Stimulated activated CD4-positive, alpha-beta T cell treated with anti-CD3 and anti-CD28 coated beads, Interleukin-4, amount 100 ng/mL, for 1 hour (primary cell): ENCODE results near the gene IFT122.
"Not testable (repeated sequence)": the region's sequence is repeated elsewhere in the genome, so short reads cannot be mapped to it uniquely, and the experiment has no call there.

Source experiments
- DNase-seq: peaks from one replicate; pipeline ENCODE4 v3.0.0-alpha.2; 2020

Gene IFT122

DNA sequence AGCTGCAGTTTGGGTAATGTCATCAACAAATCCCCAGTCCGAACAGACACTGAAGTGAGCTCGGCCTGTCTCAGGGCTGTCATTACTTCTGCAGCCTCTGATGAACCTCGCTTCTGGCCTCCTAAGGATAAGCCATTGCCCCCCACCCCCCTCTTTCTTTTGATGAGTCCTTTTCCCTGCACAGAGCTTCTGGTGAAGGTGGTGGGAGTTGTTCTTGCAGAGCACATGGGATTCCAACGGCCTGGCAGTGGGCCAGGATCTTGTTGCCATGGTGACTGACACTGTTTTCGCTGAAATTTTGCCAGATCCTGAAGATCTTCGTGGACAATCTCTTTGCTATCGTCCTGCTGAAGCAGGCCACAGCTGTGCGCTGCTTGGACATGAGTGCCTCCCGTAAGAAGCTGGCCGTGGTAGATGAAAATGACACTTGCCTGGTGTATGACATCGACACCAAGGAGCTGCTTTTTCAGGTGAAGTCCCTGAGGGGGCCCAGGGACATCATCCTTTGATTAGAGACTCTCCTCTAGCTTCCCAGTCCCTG, 41.3 kb downstream of the IFT122 start:
- not testable (repeated sequence) for DNase-seq

DNA sequence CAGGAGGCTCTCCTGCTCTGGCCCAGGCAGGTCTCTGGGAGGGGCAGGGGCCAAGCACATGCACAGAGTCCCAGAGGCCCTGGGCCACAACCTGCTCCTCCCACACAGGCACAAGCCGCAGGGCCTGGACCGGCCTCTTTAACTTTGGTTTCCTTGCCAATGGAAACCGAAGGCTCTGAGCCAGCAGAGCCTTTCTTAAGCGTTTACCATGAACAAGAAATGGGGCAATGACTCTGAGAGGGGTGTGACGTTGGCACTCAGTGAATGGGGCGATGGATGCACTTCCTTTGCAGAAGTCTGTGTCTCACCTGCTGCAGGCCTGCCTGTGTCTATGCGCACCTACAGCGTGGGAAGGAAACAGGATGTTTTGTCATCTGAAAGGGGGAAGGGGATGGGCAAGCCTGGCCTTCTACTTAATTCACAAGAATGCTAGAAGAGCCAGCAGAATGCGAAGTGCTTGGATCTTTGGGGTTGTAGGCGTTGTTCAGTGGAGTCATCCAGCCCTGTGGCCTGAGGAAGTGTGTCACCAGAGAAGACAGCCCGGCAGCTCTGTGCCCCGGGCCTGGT, 41.8 kb downstream of the IFT122 start:
- peak; percentile 23 for DNase-seq

DNA sequence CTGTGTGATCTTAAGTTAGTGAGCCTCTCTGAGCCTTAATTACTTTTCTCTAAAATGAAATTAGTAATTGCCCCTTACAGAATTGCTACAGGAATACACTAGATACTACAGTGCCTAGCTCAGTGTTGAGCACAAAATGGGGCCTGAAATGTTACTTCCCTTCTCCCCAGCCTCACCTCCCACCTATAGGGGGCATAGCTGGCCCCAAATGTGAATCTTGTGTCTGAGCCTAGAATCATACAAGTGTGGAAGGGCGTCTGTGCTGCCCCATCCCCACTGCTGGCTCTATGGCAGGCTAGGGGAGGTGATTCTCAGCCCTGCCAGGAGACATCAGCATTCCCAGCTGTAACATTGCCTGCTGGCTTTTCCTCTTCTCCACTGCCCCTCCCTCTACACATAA, 42.7 kb downstream of the IFT122 start:
- no peak for DNase-seq

DNA sequence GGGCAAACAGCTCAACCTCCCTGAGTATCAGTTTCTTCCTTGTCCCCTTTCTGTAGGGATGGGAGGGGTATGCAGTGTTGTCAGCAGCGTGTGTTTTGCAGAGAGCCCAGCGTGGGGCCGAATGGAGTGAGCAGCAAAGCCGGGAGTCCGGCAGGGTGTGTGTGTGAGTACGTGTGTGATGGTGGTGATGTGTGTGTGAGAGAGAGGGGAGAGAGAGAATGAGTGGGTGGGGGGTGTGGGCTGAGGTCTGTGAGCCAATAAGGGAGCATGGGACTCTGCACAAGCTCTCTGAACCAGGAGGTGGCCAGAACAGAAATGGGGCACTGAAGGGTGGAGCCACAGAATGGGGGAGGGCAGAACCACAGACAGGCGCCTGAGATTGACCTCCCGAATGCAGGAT, 43.8 kb downstream of the IFT122 start:
- DNase-seq, result no peak

DNA sequence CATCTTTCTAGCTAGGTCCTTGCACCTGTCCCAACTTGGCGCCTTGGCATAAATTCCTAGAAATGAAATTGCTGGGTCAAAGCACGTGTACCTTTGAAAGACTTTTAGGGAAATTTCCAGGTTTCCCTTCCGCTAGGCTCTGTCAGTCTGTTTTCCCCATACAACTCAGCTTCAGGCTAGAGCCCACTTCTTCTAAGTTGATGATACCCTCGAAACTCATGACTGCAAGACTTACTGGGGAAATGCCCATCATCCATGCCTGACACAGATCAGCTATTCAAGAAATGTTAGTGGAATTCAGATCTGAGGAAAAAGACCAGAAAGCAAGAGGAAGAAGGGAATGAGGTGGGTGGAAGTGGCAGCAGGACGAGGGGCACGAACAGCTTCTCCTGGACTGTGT, 45.1 kb downstream of the IFT122 start:
- DNase-seq, result not testable (repeated sequence)

DNA sequence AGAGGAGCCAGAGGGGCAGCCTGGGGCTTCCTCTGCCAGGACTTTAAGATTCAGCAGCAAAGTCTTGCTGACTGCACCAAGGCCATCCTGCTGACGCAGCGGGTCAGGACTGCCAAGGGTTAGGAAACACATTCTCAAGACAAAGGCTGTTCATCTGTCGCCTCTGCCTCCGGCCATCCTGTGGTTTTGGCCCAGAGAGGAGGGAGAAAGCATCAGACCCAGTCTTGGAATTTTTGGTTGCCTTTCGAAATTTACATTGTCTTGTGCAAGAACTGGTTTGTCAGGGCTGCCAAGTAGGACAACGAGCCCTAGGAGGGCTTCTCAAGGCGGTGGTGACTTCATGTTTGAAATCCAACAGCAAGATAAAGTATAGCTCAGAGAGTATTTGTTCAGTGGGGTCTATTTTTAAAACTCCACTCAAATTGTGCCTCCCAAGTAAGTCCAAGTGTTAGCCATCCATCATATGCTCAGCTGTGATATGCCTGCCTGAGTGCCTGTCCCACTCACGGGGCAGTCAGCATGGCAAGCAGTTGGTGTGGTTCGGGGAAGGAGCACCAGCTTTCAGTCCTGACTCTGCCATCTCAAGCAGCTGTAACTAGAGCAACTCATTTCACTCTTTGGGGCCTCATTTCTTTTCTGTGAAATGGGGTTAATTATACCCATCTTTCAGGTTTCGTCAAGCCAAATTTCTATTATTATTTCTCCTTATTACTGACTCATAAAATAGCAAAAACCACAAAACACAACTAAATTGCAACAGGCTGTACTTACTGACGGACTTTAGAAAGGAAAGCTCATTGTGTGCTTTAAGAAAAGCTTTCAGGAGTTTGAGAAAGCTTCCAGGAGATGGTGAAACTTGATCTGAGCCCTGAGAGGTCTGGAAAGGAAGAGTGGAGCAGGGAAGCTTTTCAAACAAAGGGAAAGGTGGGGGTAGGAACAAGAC, 46.0 kb downstream of the IFT122 start:
- no peak for DNase-seq

DNA sequence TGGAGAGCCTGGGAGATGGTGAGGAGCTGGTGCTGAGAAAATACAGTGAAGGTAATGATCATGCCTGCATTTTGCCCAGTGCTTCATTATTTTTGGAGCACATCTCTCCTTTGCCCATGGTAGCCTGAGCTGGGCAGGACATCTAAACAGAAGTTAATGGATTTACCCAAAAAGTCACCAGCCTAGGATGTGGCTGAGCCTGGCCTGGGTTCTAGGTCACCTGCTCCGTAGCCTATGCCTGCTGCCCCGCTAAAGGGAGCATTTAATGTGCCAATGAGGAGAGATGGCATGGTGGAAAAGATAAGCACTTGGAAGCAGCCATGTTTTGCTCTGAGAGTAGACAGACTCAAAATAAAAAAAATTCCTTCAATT, 46.6 kb downstream of the IFT122 start:
- DNase-seq, result no peak

DNA sequence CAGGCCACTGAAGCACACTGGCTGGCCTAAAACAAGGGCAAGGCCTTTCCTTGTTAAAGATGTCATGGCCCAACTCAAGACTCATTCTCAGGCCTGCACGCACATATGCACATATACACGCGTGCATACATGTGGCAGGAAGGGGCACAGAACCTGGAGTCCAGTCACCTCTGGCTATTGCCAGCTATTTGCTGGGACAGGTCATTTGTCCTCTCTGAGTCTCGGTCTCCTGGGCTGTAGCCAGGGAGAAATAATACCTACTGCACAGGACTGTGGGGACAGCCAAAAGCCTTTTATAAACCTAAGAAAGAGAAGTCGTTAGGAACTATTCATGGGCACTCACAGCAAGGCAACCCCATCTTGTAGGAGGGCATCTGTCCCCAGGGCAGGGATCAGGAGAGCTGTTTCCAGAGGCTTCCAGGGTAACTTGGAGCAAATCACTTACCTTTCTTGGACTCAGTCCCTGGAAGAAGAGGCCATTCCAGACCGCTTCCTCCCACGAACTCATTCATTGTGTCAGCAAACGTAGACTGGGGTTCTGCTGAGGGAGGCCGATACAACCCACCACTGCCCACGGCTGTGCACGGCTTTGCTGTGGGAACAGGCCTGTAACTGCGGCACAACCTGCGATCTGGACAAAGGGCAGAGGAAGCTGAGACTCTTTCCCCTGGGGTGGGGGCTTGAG, 47.3 kb downstream of the IFT122 start:
- DNase-seq, result no peak

DNA sequence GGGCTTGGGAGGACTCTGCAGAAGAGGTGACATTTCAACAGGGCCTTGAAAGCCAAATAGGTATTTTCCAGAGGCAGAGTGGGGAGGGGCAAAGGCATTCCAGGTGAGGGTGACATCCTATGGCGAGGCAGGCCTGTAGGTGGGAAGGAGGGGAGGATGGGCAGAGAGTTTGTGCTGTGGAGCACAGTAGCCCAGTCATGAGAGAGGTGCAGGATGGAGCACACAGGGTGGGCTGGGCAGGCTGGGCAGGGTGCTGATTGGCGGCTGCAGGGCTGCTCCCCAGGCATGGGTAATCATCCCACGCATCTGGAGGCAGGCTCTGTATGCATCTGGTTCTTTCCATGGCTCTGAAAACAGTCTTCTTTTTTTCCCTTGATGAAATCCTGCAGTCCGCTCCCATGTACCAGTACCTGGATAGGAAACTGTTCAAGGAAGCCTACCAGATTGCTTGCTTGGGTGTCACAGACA, 47.9 kb downstream of the IFT122 start:
- not testable (repeated sequence) for DNase-seq

DNA sequence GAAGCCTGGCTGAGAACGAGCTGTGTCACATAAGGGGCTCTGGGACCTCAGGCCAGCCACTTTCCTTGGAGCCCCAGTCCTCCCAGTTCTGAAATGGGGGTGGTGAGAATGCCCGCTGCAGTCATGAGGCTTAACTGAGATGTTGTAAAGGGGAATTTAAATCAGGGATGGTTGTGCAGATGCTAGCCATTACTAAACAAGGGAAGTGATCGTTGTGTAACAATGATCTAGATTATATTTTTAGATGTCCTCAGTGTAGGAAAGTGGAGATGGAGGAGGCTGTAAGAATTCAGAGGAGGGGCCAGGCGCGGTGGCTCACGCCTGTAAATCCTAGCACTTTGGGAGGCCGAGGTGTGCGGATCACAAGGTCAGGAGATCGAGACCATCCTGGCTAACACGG, 49.2 kb downstream of the IFT122 start:
- not testable (repeated sequence) for DNase-seq

DNA sequence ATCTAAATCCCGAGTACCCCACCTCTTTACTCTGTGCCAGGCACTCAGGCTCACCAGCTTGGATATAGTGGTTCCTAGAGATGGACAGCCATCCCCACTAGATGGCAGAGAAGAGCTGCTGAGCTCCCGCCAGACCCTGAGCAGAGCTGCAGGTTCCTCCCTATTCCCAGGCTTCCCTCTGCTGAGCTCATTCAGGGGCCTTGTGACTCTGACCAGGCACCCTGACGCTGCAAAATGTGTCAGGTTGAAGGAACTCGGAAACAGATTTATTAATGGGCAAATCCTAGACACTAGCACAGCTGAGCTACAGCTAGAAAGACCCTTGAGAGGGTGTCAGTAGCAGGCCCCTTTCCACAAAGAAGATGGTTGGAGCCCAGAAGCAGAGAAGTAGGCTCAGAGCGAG, 50.2 kb downstream of the IFT122 start:
- DNase-seq, result peak; percentile 38

DNA sequence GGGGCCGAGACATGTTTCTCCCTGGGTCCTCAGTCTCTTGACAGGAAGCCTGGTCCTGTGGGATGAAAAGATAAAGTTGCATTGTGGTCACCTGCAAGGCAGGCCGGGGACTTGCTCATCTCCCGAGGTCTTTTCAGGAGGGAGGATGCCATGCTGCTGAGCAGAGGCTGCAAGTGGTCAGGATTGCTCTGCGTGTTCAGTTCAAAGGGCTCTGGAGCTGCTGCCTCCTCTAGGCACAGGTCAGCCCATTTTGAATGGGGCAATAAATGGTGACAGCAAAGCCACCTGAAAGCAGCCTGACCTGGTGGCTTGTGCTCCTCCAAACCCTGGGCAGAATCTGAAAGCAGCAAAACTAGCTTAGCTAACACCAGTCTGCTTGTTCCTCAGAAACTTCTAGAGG, 51.1 kb downstream of the IFT122 start:
- DNase-seq, result not testable (repeated sequence)

DNA sequence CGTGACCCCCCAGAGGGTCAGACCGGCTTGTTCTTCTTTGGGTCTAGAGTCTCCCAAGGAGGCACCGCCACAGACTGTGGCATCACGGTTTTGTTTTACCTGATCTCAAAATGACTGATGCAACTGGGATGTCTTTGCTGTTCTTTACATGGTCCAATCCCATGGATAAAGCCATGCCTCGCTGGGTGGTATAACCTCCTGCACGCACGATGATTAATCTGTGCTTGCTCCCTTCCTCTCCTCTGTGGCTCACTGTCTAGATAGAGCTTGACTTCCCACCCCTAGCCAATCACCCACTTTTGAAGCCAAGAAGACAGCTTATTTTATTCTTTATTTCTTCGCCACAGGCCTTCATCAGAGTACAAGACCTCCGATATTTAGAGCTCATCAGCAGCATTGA, 51.8 kb downstream of the IFT122 start:
- DNase-seq, result no peak

DNA sequence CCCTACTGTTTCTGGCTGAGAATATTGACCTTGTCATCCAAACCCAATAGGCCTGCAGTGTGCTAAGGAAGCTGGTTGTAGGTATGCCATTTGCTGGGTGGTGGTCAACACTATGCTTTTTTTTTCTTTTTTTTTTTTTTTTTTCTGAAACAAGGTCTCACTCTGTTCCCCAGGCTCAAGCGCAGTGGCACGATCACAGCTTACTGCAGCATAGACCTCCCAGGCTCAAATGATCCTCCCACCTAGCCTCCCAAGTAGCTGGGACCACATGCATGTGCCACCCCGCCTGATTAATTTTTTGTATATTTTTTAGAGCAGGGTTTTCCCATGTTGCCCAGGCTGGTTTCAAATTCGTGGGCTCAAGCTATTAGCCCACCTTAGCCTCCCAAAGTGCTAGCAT, 52.7 kb downstream of the IFT122 start:
- DNase-seq, result no peak

DNA sequence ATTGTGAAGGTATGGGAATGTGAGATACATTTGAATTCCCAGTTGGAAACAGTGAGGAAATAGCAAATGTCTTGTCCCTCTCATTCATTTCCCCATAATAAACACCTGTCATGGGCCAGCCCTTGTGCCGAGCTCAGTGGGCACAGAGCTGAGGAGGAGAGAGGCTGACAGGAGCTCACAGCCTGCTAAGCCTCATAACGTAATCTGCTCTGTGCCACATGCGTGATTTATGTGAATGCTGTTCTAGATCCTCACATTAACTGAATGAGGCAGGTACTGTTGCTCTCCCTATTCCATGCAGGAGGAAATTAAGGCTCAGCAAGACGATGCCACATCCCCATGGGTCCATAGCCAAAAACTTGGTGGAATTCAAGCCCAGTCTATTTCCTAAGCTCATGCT, 53.2 kb downstream of the IFT122 start:
- DNase-seq, result no peak

DNA sequence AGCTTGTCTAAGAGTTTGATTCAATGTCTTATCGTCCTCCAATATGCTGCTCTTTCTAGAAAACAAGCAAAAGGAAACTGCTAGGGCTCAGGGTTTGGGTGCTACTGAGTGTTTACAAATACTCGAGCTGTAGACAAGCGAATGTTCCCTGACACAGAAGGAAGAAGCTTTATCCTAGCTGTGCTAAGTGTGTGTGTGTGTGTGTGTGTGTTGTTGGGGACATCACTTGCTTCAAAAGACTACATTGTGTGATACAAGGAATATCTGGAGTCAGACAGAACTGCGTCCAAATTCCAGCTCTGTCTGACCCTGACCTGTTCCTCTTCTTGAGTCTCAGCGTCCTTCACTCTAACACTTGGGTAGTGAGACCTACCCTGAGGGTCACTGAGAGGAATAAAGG, 54.5 kb downstream of the IFT122 start:
- DNase-seq, result not testable (repeated sequence)

DNA sequence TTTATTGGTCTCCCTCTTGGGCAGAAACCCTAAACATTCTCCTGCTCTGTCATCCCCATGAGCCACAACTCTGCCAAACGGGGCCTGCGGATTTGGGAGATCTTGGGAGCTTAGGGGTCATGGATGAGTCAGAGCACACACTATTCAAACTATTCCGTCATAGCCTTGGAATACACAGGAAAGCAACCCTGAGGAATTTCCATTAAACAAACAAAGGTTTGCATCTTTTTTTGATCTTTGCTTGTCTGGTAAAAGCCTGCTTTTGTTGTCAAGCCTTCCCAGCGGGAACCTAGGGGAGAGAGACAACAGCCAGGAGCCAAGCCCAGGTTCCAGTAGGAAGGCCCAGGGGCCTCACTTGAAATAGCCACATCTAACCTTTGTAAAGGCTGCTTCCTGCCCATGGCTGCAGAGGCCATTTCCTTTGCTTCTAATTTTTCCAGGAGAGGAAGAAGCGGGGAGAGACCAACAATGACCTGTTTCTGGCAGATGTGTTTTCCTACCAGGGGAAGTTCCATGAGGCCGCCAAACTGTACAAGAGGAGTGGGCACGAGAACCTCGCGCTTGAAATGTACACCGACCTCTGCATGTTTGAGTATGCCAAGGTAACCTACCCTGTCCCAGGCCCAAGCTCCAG, 55.1 kb downstream of the IFT122 start:
- not testable (repeated sequence) for DNase-seq

DNA sequence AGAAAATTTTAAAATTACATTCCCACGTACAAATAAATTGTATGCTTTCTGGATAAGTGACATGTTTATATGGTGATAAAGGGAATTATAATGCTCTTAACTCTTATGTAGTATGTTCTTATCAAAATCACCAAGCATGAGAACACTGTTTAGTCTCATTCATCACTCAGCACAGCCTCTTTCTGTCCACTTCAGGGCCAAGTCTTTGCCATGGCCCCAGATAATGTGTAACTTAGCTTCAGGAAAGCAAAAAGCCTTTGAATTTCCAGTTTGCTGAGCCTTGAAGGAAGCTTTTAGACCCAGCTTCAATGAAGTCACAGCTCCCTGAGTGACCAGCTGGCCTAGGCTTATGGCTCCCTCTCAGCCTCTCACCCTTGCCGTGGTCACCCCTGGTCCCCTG, 57.9 kb downstream of the IFT122 start:
- DNase-seq, result not testable (repeated sequence)

DNA sequence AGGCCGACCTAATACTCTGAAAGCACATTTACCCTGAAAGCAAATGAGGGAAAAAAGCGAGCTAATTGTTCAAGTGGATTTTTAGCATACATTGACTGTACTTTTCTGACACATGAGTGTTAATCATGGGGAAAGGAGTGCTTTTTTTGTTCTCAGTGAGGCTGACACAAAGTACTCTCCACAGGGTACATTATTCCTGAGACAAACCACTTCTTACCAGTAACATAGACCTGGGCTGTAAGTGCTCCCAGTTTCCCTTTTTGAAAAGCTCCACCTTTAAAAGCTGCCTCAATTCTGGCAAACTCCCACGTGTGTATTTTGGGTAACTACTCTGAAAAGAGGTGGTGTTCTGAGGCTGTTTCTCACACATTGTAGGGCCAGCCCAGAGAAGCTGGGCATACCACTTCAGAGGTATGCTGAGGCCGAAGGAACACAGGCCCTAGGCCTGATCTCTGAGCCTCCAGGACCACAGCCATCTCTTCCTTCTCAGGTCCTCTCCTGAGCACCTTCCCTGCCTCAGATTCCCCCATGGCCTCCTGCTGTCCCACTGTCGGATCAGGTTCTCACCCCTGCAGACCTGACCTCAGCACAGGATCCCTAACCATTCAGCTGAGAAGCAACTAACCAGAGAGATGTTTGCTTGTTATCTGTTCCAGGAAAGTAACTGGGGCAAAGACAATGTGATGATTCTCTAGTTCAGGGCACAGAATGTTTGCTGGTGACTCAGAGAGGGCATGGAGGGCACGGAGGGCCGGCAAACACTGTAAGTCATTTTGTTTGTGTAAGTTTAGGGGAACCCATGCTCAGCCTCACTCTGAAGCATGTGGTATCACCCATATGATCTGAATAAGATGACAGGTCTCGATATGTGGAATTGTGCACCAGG, 58.8 kb downstream of the IFT122 start:
- not testable (repeated sequence) for DNase-seq

DNA sequence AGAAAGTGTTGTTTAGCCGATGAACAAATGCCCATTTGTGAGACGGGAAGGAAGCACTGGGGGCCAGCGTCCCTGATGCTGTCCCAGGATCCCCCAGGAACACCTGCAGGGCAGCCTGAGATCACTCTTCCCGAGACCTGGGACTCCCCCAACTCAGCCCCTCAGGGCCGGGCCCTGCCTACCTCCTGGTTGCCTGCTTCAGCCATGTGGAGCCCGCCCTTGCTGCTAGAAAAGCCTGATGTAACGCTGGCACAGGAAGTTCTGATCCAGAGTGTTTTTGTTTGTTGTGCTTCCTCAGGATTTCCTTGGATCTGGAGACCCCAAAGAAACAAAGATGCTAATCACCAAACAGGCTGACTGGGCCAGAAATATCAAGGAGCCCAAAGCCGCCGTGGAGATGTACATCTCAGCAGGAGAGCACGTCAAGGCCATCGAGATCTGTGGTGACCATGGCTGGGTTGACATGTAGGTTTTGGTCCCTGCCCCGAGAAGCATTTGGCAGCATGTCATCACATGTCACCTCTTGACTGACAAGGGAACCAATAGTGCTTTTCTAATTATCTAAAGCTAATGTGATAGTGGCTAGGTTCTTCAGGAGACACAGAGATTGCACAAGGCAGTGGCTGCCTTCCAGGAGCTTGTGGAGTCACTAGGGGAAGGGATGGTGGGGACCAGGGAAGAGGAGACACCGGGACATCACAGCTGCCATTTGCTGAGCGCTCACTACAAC, 59.7 kb downstream of the IFT122 start:
- DNase-seq, result not testable (repeated sequence)

DNA sequence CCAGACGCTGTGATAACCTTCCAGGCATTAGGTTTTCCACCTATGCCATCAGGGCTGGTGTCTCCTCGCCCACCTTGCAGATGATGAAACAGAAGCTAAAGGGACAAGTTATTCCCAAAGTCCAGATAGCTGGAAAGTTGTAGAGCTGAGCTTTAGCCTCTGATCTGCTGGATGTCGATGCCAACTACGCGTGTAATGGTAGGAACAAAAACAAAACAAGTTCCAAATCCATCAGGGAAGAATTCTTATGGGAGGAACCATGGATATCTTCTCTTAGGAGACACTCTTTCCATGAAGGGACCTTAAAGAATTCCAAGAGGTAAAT, 60.3 kb downstream of the IFT122 start:
- no peak for DNase-seq
